NCI-H1694 treated with DMSO at 0.1 percent for 48 hours (cell line): ENCODE results near the gene VTI1B.

ENCODE experiments used
- DNase-seq: peaks from one replicate; lab custom pipeline; 2025; lab: John Stamatoyannopoulos, UW

VTI1B gene

GRCh38 chr14:67679006-67679405 lies 4.6 kb upstream of the VTI1B start:
- no peak for DNase-seq

GRCh38 chr14:67675219-67675582 lies 769 bp upstream of the VTI1B start:
- no peak for DNase-seq

- DNase-seq, result peak; percentile 61
Observed at GRCh38 chr14:67674139-67674479, 323 bp downstream of the VTI1B start.

DNA sequence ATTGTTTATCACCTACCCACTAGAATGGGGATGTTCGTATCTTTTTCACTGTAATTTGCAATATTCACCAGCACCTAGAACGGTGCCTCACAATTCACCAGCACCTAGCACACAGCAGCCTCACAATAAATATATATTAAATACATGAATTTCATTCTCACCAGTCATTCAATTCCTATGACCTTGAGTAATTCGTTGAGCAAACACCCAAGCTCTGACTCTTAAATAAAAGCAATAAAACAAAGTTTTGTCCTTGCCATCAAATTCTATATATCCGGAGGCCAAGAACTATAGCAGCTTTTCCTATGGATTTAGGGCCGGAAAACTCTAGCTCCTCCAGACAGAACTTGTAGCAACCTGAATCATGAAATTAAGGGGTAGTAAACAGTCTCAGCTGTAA lies 981 bp downstream of the VTI1B start:
- no peak for DNase-seq

- DNase-seq, result no peak
Observed at GRCh38 chr14:67668559-67668958, 5.9 kb downstream of the VTI1B start.

DNA sequence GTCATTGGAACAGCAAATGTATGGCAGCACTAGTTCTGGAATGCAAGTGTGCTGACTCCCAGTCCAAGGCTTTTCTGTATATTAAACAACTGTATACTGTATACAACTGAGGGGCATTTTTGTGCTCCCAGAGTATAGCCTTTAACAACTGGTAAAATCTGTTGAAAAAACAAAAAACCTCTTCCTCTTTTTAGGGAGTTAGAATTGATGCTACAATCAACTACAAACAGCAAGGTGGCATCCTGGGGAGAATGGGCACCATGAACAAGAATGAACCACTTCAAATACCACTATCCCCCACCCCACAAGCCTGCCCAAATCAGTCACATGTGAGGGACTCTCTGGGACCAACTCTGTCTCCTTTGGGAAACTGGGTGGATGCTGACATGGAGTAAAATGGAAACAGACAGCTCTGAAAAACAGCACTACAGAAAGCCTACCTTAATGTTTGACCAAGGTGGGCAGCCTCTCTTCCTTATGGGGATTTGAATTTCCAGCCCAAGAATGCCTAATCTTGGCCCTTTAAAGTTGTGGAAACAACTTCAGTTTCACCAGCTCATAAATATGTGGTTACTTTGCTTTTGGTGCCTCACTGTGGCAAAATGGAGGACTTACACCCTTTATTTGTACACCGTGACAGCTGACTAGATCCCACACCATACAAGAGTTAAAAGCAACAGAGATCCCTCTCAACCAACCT lies 7.5 kb downstream of the VTI1B start:
- peak; percentile 69 for DNase-seq

- no peak for DNase-seq
Observed at GRCh38 chr14:67665868-67666267, 8.6 kb downstream of the VTI1B start.

GRCh38 chr14:67663633-67664032 lies 10.8 kb downstream of the VTI1B start:
- no peak for DNase-seq

GRCh38 chr14:67653651-67654280 lies 20.7 kb downstream of the VTI1B start:
- DNase-seq, result no peak

- no peak for DNase-seq
Observed at GRCh38 chr14:67652189-67652588, 22.2 kb downstream of the VTI1B start.

DNA sequence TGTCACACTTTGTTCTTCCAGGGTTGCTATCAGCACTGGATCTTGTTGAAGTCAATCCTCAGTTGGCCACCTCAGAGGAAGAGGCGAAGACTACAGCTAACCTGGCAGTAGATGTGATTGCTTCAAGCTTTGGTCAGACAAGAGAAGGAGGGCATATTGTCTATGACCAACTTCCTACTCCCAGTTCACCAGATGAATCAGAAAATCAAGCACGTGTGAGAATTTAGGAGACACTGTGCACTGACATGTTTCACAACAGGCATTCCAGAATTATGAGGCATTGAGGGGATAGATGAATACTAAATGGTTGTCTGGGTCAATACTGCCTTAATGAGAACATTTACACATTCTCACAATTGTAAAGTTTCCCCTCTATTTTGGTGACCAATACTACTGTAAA lies 23.7 kb downstream of the VTI1B start:
- no peak for DNase-seq

- DNase-seq, result no peak
Observed at GRCh38 chr14:67650151-67650550, 24.3 kb downstream of the VTI1B start.

GRCh38 chr14:67646131-67646530 lies 28.3 kb downstream of the VTI1B start:
- no peak for DNase-seq

GRCh38 chr14:67645414-67645813 lies 29.0 kb downstream of the VTI1B start:
- no peak for DNase-seq

- DNase-seq, result no peak
Observed at GRCh38 chr14:67644428-67644827, 30.0 kb downstream of the VTI1B start.

DNA sequence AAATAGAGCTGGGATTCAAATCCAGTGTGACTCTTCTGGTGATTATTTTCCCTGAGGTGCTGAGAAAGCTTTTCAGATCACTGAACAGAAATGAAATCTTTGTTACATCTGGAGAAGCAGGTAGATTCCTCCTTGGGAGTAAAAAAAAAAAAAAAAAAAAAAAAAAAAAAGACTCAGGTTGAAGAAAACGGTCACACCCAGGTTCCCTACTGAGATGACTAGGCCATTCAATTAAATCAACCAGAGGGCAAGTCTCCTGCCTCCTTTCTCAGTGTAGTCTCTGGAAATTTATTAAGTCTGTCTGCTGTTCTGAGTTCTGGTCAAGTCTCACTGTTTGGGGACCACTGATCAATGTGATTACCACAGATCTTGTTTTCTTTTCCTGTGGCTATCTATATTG lies 30.7 kb downstream of the VTI1B start:
- DNase-seq, result no peak

DNA sequence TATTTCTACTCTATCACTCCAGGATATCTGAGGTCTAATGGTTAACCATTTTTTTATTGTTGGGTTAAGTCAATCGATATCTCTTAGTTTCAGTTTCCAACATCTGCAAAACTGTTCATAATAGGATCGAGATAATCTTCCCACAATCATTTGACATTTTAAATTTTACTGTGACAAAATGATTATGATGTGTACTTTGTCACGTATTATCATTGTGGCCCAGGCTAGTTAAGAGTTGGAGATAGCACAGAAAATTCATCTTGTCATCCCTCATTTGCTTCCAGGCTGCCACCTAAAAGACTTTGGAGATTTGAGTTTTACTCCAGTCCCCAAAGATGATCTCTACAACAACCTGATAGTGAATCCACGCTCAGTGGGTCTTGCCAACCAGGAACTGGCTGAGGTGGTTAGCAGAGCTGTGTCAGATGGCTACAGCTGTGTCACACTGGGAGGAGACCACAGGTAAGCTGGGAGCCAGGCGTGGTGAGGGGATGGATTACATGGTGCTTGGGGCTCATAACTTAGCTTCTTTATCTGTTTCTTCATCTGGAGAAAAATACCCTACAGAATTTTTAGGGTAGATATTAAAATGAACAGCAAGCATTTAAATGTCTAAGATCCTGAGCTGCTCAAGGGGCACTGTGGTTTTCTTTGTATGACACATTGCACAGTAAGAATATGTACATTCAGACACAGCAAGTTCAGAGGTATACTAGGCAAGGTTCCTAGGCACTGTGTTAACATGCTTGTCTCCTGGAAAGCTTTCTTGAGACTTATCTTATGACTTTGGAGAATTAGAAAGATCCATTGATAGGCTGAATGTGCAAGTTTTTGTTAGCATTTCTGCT lies 32.3 kb downstream of the VTI1B start:
- no peak for DNase-seq

DNA sequence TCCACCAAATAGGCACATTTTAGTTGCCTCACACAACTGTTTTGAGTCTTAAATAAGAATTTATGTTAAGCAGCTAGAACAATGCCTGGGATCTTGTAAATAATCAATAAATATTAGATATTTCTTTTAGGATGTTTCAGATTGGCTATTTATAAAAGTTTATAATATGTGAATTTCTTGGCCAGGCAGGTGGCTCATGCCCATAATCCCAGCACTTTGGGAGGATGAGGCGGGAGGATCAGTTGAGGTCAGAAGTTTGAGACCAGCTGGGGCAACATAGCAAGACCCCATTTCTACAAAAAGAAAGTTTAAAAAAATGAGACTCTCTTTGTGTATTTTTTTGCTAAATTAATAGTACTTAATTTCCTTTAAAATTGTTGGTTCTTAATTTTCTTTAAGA lies 33.0 kb downstream of the VTI1B start:
- DNase-seq, result no peak

DNA sequence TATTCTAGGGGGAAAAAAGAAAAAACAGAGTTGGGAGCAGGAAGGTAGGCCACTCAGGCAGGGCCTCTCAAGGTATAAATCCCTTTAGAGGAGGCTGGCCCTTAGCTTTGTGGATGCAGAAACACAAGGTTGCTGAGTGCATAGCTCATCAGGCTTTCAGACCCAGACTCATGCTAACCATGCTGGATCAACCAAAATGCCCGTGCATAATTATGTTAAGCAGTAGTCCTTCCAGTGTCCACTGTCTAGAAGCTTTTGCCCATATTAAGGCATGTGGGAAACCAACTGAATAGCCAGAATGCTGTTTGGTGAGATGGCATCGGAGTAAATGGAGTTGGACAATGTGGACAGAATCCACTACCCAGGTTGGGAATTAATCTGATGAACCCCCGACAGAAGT lies 35.8 kb downstream of the VTI1B start:
- no peak for DNase-seq

DNA sequence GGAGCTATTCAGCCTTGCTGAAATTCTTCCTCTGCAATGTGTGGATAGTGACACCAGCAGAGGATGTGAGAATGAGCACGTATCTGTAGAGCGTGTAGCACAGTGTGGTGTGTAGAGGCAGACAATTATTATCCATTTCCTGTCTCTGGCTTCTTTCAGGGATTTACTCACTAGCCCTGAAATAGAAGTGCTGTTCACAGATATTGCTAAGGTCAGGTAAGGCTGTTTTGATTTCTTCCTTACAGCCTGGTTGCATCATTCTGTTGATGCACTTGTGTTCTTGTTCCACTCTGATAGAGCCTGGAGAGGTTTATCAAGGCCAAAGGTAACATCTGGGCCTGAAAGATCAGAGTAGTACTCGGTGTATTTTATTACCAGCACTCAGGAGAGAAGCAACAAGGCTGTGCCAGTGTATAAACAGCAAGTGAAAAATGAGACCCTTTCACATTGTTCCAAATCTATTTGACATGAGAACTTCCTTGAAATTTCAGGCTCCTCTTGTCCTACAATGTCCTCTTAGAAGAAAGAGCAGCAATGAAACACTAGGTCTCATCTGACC lies 38.0 kb downstream of the VTI1B start:
- no peak for DNase-seq

DNA sequence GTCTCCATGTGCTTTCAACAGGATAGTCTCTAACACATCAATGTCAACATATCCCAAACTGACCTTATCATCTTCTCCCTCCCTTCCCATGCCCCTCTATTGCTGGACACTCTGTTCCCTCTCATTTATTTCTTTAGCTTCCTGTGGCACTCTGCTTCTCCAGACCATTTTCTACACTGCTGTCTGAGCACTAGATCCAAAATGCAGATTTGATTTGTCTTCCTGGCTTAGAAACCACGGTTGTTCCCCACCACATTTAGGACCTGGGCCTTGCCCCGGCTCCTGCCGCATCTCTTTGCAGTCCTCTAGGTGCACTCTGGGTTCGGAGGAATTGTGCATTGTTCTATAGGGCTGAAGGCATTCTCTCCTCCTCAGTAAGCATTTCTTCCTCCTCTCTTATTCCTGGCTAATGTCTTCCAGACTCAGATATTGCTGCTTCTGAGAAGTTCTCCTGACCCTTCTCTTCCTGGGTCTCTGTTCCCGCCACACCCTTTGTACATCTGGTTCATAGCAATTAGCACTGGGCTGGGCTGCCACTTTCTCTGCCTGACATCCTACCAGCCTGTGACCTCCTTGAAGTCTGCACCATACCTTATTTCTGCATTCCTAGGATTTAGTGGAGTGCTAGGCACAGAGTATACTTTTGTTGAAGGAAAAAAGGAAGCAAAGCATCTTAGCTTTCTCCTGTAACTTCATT lies 40.8 kb downstream of the VTI1B start:
- no peak for DNase-seq

GRCh38 chr14:67630938-67631337 lies 43.5 kb downstream of the VTI1B start:
- DNase-seq, result no peak
